GM18520 (cell line): ENCODE measurements around the gene GP5.

Experiments
- ATAC-seq: cut with Tn5 transposase; IDR thresholded peaks from one replicate; pipeline ENCODE4 v1.9.1; 2021; ENCODE audit not compliant: unreplicated experiment

Gene GP5

DNA sequence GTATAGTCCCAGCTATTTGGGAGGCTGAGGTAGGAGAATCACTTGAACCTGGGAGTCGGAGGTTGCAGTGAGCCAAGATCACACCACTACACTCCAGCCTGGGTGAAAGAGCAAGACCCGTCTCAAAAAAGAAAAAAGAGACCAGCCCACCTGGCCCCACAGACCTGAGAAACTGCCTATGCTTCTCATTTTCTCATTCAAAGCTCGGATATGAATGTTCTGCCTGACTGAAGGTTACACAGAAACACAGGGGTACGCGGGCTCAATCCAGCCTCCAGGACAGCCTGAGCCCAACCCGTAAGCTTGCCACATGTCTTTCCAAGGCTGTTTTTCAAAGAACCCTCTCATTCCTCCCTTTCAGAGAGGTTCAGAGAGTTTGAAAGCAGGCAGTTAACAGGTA, 19.8 kb downstream of the GP5 start:
- no peak for ATAC-seq

DNA sequence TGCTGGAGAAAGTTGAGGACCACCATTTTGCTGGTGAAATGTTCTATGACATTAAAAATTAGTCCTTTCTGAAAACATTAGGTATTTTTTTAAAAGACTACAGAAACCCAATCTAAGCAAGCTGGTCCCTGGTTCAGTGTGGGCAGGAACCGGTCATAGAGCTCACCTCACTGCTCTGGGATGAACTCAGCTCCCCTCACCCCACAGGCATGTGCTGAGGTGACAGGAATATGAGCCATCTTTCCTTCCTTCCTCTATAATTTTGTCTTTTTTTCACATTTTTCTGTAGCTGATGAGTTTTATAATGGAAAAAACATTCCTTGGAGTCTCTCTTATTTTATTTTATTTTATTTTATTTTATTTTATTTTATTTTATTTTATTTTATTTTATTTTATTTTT, 21.4 kb downstream of the GP5 start:
- ATAC-seq: no peak

DNA sequence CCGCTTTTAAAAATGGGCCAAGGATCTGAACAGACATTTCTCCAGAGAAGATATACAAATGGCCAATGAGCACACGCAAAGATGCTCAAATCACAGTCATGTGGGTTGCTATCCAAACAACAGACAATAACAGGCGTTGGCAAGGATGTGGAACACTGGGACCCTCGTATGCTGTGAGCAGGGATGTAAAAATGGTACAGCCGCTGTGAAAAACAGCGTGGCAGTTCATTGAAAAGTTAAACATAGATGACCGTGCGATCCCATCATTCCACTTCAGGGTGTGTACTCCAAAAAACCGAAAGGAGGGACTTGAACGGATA, 22.9 kb downstream of the GP5 start:
- no peak for ATAC-seq

DNA sequence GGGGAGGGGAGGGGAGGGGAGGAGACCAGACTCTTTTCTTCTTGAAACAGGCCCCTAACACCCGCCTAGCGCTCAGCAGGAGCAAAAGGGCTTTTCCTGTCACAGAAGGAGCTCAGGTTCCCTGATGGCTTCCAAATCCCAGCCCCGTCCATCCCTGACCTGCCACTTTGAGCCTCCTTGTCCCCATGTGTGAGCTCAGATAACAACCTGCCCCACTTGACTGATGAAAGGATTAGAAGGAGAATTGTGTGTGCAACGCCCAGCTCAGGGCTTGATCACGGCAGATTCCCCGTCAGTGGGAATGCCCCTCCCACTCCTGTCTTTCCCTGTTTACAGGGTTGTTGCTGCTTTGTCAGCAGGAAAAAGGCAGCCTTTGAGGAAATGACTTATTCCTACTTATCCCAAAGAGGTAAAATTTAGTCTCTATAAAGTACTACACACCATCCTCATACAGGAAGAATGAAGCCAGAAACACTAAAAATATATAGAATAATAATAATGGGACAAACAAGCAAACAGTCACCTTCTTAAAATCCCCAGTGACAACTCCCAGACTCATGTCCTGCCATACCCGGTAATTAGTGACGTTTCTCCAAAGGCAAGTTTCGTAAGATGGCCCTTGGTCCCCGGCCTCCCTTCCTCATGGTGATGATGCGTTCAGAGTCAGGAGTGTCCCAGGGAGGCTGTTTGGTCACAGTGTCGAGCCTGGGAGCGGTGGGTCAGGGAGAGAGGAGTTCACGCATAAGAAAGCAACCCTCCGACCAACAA, 23.4 kb downstream of the GP5 start:
- no peak for ATAC-seq

DNA sequence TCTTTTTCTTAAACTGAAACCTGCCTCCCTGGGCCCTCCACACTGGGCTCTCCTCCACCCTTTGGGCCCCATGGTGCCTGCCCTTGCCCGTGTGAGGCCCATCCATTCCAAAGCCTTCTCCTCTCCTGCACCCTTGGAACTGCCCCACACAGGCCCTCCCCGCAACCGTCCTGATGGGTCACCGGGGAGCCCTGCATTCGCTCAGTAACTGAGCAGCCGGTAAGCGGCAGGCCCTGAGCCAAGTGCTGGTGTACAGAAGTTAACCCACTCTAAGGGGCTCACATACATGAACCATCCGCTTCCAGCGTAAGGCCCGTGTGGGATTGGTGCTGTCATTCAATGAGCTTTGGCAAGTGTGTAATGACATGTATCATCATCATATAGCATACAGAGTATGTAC, 24.1 kb downstream of the GP5 start:
- no peak for ATAC-seq

DNA sequence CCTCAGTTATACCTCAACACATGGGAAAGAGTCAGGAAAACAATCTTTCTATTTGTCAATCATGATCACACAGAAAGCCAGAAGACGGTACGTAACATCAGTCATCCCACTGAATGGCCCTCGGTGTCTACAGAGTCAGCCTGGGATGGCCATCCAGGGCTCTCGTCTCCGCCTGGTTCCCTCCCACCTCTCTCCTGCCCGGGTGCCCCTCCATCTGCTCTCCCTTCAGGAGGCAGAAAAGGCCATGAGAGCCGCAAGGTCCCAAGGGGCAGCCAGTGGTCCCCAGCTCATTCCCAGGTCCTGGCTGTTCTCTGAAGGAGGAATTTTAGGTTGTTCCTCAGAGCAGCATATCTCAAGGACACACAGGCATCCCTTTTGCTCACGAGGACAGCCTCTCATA, 25.2 kb downstream of the GP5 start:
- no peak for ATAC-seq

DNA sequence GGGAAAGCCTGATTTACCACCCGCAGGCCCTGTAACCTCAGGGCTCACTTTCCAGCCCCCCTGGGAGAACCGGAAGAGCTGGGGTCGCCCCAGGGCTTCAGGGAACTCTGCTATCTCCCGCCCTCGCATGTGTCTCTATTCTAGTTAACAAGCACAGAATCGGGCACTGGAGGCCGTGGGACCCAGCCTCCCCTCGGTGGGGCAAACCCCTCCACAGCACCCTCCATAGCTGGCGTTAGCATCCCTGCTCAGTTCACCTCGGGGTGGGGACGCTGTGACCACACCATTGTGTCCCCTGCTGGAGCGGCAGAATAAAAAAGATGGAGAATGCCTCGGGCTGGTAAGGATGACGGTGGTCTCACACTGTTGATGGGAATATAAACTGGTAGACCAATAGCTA, 26.0 kb downstream of the GP5 start:
- no peak for ATAC-seq

DNA sequence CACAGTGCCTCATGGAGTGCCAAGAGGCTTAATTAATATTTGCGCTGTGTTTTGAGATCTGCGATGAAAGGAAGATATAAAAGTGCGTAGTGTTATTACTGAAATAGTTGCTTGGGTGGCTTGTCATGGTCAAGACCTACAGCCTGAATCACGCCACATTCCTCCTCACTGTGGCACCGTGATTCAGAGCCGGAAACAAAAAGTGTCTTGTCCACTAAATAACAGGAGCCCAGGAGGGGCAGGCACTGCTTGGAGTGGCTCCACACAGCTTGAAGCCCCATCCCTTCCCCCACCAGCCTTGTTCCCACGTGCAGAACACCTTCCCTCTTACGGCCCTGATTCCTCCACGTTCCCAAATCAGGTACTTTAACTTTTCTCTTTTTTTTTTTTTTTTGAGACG, 28.3 kb downstream of the GP5 start:
- no peak for ATAC-seq

DNA sequence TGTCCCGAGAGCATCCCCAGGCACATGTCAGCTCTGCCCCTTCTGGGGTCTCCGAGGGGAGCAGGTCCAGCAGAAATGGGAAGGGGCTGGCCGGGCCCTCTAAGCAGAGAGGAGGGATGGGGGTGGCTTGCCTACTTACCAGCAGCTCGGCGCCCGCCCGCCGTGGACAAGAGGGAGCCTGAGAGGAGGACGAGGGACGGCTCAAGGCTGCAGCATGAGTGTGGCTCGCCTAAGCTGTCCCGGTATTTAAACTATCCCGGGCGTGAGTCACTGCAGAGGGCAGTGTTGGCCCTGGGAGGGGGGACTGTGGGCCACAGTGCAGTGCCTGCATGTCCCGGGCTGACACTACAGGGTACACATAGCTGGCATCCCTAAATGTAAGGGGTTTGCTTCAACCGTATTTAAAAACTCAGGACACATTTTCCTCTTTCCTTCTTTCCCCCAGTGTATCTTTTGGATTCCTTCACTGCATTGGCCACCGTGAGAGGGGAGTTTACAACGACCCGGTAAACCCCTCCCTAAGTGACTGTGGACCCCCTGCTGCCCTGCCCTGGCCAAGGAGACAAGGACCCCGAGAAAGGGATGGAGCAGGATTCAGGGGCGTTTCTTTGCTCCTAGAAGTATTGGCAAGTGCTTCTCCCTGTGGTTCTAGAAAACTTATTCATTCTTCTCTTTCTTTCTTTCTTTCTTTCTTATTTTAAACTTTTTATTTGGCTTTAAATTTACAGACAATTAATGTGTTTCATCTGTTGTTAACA, 29.4 kb downstream of the GP5 start, which contains the start of gene LRRC15:
Gene LRRC15 (minus strand): TSS at position 222 of the 758 bp plus-strand sequence. CDS start 8,700 bp downstream, outside the sequence.
- no peak for ATAC-seq

DNA sequence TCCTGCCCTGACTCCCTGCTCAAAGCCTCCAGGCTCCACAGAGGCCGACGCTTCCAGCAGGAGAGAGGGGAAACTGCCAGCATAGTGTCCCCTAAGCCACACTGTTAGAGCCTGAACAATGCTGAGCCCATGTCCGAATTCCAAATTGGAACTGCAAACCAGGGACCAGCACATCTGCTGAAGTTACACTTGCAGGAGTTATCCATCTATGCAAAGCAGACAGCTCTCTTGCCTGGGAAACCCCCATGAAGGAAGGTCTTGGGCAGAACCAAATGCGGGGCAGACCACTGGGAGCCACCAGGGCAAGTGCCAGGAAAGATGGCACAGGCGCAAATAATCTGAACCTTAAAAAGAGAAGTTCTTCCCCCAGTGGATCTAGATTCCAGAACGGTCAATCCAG, 30.1 kb downstream of the GP5 start:
- no peak for ATAC-seq

DNA sequence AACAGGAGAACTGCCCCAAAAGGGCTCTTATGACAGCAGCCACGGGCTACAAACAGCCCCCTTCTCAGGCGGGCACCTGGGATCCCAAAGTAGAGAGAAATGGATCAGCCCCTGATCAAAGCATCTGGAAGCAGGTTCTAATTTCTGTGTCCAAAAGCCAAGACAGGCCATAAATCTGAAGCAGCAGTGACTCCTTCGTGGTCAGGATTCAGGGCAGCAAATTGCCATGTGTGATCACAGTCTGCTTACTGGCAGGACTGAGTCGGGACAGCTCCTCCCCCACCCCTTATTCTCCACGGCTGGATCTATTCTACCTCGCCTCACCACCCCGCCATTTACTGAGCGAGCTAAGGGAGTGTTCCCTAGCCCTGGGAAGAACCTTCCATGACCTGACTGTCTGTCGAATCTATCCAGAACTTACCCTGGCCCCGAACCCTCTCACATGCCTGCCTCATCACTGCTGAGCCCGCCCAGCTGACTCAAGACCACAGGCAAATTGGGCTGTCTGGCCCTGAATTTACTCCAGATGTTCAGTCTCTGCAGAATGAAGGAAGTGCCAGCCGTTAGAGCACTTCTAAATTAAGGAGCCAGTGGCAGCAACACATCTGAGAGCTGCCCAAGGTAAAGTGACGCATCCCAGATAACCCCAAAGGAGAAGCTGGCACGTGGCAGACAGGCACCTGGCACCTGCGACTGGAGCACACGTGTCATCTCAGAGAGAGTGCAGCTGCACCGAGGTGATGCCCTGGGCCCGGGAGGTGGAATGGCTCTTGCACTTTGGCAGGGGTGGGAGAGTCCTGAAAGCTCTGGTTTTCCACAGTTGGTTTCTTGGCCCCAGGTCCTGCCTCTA, 30.8 kb downstream of the GP5 start:
- no peak for ATAC-seq

DNA sequence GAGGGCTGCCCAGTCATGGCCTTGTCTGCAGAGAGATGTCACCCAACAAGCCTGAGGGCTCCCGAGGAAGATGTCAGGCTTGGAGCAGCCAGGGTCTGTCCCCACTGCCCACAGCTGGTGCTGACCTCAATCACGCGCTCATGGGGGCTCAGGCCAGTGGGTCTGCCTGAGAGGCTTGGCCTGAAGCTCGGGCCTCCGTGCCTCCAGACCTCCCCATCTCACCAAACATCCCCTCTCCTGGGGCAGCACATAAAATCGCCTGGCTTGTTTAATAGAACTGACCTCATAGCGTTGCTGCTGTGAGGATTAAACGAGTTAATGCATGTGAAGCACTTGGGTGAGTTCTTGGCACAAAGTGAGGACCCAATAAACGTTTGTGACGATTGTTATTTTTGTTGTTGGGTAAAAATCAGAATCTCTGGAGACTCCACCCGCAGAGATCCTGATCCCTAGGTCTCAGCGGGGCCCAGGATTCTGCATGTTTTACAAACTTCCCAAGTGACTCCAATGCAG, 33.0 kb downstream of the GP5 start:
- ATAC-seq: no peak

DNA sequence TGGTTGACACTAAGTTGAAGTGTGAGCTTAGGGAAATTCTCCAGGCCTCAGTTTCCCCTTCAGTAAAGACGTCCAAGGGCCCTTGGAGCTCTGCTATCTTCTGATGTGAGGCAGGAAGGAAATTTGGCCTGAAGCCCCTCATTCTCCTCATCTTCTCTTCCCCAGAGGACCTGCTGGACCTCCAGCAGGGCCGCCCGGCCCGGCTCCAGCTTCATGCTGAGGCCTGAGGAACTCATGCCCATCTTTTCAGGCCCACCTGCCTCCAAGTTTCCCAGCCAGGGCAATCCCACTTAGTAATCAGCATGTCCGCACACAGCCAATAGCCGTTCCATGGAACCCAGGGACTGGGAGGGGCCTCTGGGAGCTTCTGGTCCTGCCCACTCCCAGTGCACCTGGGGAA, 33.5 kb downstream of the GP5 start:
- no peak for ATAC-seq

DNA sequence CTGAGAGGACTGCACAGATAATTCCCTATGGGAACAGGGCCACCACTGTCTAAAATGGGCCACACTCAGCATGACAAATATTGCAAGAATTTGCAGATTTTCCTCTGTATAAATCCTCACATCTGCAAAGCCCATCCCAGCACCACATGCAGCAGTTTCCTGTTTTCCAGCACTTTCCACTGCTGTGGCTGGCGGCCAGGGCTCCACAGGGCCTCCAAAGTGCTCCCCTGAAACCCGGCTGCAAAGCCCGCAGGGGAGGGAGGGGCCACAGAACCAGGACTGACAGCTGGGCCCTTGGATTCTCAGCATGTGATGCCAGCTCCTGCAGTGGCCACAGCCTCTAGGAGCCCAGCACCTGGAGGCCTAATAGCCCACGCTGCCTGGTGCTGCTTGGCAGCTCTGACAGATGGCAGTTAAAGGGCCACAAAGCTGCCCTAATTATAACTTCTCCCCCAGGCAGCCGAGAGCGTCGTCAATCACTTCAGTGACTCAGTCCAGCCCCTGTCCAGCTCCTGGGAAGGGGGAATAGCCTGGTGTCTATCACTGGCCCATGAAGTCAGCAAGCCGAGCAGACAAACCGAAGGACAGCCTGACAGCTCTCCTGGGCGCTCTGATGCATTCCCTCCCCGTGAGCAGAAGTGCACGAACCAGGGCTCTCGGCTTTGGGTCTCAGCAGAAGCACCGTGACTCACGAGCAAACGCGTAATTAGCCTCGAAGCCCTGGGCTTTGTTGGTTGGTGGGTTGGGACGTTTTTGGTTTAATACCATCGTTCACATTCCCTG, 34.2 kb downstream of the GP5 start:
- ATAC-seq: no peak

DNA sequence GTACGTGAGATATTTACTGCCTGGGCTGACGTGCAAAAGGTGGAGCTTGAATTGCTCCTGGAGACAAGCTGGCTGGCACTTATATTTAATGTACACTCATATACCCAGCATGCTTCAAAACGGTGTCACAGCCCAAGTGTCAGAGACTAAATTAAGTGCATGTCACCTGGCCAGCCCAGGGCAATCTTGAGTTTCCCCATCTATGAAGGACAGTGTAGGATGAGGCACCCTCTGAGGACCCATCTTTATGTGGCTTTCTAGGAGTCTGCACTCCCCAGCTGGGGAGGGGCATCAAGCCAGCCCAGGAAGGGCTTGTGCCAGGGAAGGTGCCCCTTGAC, 34.8 kb downstream of the GP5 start:
- no peak for ATAC-seq

DNA sequence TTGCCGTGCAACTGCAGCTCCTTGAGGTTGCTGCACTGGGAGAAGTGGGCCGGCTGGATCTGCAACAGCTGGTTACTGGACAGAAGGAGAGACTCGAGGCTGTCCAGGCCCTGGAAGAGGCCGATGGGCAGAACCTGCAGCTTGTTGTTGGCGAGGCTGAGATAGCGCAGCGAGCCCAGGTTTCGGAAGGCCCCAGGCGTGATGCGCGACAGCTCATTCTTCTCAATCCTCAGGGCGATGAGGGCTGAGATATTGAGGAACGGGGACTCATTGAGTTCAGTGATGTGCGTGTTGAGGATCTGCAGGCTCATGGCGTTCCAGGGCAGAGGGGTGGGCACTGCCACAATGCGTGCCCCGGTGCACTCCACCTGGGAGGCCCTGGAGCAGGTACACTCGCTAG, 38.5 kb downstream of the GP5 start:
- ATAC-seq: no peak

DNA sequence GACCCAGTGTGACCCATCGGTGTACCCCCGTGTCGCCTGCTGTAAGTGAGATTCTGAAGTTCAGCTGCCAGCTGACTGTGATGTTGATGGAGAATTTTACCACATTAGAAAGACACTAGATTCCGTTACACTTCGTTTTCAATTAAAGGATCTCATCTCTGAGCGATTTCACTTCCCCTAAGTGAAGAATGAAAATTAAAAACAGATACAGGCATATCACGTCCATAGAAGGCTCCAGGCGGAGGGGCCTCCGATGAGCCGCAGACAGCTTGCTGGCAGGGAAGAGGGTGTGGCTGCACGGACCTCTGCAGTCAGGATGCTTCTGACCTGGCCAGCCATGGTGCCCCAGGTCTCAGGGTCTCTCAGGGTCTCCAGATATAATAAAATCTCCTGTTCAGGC, 41.4 kb downstream of the GP5 start:
- no peak for ATAC-seq

DNA sequence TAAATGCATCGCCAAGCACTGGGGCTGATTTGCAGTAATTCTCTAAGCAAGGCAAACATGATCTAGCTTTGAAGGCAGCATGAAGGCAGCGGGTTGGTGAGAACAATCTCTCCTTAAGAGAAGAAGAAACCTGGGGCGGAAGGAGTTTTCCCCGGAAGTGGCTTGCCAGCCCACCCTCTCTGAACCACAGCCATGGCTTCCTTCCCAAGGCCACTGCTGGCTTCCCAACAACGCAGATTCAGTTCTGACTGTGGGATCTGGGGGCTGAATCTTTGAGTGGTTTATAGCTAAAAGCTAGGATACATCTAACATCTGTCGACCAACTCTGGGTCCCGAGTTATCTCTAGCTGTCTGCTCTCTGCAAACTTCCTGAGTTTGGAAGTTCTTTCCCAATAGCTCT, 43.7 kb downstream of the GP5 start:
- no peak for ATAC-seq

DNA sequence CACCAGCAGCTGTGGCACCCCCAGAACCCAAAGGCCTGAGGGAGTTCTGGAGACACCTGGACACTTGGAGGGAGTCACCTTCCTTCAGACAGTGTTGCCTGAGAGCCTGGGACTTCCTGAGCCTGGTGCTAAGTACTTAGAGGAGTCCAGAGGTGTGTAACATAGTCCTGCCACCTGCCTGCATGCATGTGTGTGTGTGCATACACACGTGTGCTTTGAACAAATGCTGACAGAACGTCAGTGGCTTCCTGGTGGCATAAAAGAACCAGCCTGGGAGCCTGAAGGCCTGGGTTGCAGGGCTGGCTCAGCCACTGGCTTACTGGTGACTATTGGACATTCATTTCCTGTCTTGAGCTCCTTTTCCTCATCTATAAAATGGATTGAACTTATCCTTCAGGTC, 44.8 kb downstream of the GP5 start:
- no peak for ATAC-seq

DNA sequence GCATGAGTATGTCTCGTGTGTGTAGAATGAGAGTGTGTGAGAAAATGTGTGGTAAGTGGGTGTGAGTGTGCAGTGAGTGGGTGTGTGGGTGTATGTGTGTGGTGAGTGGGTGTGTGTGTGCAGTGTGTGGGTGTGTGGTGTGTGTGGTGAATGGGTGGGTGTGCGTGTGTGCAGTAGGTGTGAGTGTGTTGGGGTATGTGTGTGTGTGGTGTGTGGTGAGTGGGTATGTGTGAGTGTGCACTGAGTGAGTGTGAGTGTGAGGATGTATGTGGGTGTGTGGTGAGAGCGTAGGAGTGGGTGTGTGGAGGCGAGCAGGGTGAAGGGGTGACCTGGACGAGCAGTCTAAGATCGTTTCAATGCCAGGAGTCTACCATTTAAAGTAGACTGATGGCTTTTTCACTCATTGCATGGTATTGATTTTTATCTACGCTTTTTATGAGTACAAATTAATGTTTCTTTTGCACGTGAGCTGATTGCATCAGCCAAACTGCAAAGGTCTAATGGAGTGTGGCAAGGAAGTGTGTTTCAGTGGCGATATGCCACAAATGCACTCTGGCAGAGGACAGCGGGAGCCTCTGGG, 46.3 kb downstream of the GP5 start:
- no peak for ATAC-seq
